ENCODE data around the gene UFSP1. TPM values are rescaled to one million over a fixed set of nuclear protein-coding genes. Genes with fewer than 3 reads are reported as not detected.

Gene UFSP1
- total RNA-seq, 1 experiment from 2014 or later: 5.6 TPM

GRCh38 chr7:100902638-100903037 lies 13.1 kb upstream of the UFSP1 start:
- Histone ChIP-seq H3K27ac (ENCODE audit: low read depth, low read length) (no peak overlapping the region), H2AFZ (ENCODE audit: low read depth, low read length, poor library complexity, severe bottlenecking) (no peak overlapping the region), H3K4me3 (replicated peaks in 1 of 2; ENCODE audit: low read depth in 1 of 2, low read length in 2 of 2) (no peak overlapping the region), H3K27me3 (ENCODE audit: insufficient read depth, low read length) (no peaks in the 10 kb centered on the region), H4K20me1 (ENCODE audit: insufficient read depth) (no peaks in the 10 kb centered on the region), H3K9me3 (ENCODE audit: control insufficient read depth in 1 of 2, insufficient read depth in 1 of 2, low read depth in 1 of 2, low read length in 2 of 2) (no peaks in the 10 kb centered on the region), H3K36me3 (ENCODE audit: control insufficient read depth in 1 of 2, insufficient read depth in 2 of 2, low read length in 2 of 2) (no peaks in the 10 kb centered on the region), H3K4me1 (ENCODE audit: control insufficient read depth in 1 of 2, insufficient read depth in 2 of 2, low read length in 2 of 2) (peaks cover 4 to 5% of the 10 kb centered on the region in 2 experiments; a peak in 3 of 4 replicates), H3K4me2 (ENCODE audit: low read length) (no peak overlapping the region), H3K79me2 (ENCODE audit: insufficient read depth, low read length) (no peaks in the 10 kb centered on the region), H3K9me2 (ENCODE audit: insufficient read depth) (no peaks in the 10 kb centered on the region), H3K9ac (ENCODE audit: low read length) (no peak overlapping the region)
- no peak for ATAC-seq
- TF ChIP-seq ATF3 (IDR thresholded peaks at IDR 0.05): no peak
- no peak for TF ChIP-seq ZNF274 (IDR thresholded peaks at IDR 0.05; ENCODE audit: low read depth, low read length)
- TF ChIP-seq MAX (IDR thresholded peaks at IDR 0.05): no peak
- TF ChIP-seq POLR2AphosphoS5 (IDR thresholded peaks at IDR 0.05; ENCODE audit: low read depth, low read length): no peak
- TF ChIP-seq REST (IDR thresholded peaks at IDR 0.05; ENCODE audit: low read depth): no peak
- POLR2A ChIA-PET: no interaction called here
- no TSS peak for BruUV-seq (replicated peaks)
- CTCF ChIA-PET: interaction anchor here (0.9 kb wide), 1 partner anchor 156 kb away, joined by 4 read pairs; no protein-coding TSS in a partner anchor
- RAD21 ChIA-PET (ENCODE audit: low non-redundant PET in 1 of 2, low total read pairs in 2 of 2, uncharacterized antibody in 2 of 2, unreplicated experiment in 2 of 2): no interaction called here
- intact Hi-C loops (cut with micrococcal nuclease): no loop called here
- DNase-seq (ENCODE audit: low read depth, low spot score): no peak
